Vagina (tissue), 2 donors: ENCODE measurements around the gene RBM33.

Source experiments
- CTCF ChIP-seq, 3 experiments: fragments of 450-650 bp in 2 of 3; fragments of 200-600 bp in 1 of 3; sonication (generic) in 1 of 3; IDR thresholded peaks; one replicate each; pipeline ENCODE4 v1.5.1; 2017 to 2019; ENCODE audit warnings: antibody characterized with exemption in 3 of 3, mild to moderate bottlenecking in 2 of 3, moderate library complexity in 2 of 3
- POLR2A ChIP-seq, 2 donors: fragments of 450-650 bp; IDR thresholded peaks; one replicate each; pipeline ENCODE4 v1.6.1; 2017; ENCODE audit warnings: antibody characterized with exemption in 2 of 2, mild to moderate bottlenecking in 2 of 2, moderate library complexity in 2 of 2
- POLR2AphosphoS5 ChIP-seq, 2 donors: sonication (generic); formaldehyde crosslinking; IDR thresholded peaks; one replicate each; pipeline ENCODE4 v1.9.0; 2017; ENCODE audit warnings: antibody characterized with exemption in 2 of 2, mild to moderate bottlenecking in 2 of 2, low read depth in 1 of 2; ENCODE audit not compliant: insufficient read depth in 1 of 2

DNA sequence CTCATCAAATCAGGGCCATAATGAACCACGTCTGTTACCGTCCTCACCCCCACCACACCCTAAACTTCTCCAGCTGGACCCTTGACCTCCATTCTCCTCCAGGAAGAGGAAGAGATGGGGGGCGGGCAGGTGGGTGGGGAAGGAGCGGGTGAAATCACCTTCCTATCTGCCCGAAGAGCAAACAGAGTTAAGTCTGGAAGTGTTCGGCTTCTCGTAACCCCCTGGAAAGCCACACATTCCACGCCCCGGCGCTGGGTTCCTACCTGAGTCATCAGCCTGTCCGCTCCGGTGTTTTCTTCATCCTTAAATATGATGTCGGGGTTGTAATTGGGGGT is 167.1 kb downstream of the RBM33 start:
- TF ChIP-seq CTCF (IDR thresholded peaks at IDR 0.05) (no peak), POLR2A (IDR thresholded peaks at IDR 0.05) (no peak), POLR2AphosphoS5 (IDR thresholded peaks at IDR 0.05; ENCODE audit: insufficient read depth in 1 of 2, low read depth in 1 of 2) (no peak)
